NB4 (cell line): ENCODE measurements around the gene MYO1G.

ENCODE experiments used
- DNase-seq: peaks from one replicate; pipeline ENCODE4 v3.0.0; 2010; ENCODE audit warnings: low read depth
- H3K4me3 ChIP-seq: one replicate; pipeline ENCODE4 v1.5.1; 2011; ENCODE audit warnings: mild to moderate bottlenecking, low read depth, low read length, moderate library complexity
- MYC ChIP-seq: IDR thresholded peaks from 2 replicates; pipeline ENCODE4 v1.6.1; 2011; ENCODE audit warnings: low read depth, low read length
- POLR2A ChIP-seq: IDR thresholded peaks from 2 replicates; pipeline ENCODE4 v1.6.1; 2011; ENCODE audit warnings: mild to moderate bottlenecking; ENCODE audit not compliant: insufficient read length; ENCODE audit errors: extremely low read depth
- TF ChIP-seq, protein P1 (sequence below): IDR thresholded peaks from 2 replicates; pipeline ENCODE4 v1.6.1; 2011; ENCODE audit warnings: low read depth, low read length
- TF ChIP-seq, protein P2 (sequence below): IDR thresholded peaks from one replicate; pipeline ENCODE4 v1.5.1; 2012; ENCODE audit warnings: low read depth, low read length

MYO1G gene

DNA sequence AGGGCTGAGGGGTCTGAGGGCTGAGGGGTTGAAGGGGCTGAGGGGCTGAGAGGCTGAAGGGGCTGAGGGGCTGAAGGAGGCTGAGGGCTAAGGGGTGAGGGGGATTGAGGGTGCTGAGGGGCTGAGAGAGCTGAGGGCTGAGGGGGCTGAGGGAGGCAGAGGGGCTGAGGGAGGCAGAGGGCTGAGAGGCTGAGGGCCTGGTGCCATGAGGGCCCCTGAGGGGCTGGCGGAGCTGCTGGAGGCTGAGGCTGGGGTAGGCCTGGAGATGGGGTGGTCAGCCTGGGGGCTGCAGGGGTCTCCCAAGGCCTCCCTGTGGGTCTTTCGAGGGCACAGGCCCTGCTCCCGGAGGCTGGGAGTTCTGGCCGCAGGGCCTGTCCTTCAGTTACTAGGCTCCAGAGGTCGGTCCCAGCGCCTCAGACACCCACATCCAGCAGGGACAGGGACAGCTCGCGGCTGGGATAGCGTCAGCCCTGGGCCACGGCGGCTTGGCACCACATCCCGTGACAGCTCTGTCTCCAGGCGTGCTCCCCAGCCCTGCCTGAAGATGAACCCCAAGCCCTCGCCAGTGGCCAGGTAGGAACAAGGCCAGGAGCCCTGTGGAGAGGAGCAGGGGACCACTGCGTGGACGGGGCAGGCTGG, 16.9 kb downstream of the MYO1G start:
- TF ChIP-seq POLR2A, result peak; percentile 24
- TF ChIP-seq MYC, result no peak
- no peak overlapping the region for H3K4me3 ChIP-seq
- peak; percentile 33 for DNase-seq

DNA sequence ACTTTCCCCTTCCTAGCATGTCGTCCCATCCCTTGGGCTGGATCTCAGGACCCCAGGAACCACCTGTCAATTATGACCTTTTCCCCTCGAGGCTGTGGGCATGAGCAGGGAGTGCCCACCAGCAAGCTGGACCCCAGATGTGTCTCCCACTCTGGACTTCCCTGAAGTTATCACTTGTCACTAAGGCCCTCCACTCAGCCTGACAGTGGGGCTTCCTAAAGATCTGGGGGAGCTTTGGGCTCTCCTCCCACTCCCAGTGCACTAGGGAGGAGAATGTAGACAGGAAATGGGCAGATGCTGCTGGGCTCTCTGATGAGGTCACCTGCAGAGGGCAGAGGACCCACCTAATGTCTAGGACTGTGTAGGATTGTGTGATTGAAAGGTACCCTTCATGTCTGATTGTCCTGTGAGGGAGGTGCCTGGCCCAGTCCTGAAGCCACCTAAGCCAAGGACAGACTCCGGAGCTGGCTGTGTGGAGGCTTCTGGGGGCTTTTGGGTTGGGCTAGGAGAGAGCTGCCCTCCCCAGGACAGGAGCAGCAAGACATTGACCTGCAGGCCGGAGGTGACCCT, 18.7 kb downstream of the MYO1G start:
- no peak overlapping the region for H3K4me3 ChIP-seq
- TF ChIP-seq, protein P1, sequence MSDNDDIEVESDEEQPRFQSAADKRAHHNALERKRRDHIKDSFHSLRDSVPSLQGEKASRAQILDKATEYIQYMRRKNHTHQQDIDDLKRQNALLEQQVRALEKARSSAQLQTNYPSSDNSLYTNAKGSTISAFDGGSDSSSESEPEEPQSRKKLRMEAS, result no peak
- TF ChIP-seq MYC (no peak), POLR2A (no peak)
- TF ChIP-seq, protein P2, sequence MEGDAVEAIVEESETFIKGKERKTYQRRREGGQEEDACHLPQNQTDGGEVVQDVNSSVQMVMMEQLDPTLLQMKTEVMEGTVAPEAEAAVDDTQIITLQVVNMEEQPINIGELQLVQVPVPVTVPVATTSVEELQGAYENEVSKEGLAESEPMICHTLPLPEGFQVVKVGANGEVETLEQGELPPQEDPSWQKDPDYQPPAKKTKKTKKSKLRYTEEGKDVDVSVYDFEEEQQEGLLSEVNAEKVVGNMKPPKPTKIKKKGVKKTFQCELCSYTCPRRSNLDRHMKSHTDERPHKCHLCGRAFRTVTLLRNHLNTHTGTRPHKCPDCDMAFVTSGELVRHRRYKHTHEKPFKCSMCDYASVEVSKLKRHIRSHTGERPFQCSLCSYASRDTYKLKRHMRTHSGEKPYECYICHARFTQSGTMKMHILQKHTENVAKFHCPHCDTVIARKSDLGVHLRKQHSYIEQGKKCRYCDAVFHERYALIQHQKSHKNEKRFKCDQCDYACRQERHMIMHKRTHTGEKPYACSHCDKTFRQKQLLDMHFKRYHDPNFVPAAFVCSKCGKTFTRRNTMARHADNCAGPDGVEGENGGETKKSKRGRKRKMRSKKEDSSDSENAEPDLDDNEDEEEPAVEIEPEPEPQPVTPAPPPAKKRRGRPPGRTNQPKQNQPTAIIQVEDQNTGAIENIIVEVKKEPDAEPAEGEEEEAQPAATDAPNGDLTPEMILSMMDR, result no peak
- DNase-seq, result peak; percentile 36

DNA sequence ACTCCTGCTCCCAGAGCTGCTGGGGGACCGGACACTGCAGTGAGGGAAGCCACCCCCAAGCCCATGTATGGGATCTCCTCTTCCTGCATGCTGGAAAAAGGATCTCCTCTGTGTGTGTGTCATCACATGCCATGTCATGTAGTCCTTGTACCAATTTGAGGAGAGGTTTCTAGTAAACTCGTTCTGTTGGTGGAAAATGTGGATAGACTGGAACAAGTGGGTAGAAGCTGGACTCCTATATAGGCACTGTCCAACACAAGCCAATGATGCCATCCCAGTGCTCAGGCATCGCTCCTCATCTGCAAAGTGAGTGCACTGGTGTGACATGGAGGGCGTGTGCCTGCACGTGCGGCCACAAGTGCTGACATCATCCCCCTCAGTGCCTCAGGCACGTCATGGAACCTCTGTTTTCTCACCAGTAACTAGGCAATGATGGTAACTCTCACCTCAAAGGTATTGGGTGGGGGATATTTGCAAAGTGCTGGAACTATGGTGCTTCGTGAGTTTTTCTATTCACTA, 19.3 kb downstream of the MYO1G start:
- DNase-seq, result peak; percentile 60
- no peak overlapping the region for H3K4me3 ChIP-seq
- TF ChIP-seq, protein P1, result no peak; the same call in 1 of the 2 replicates
- peak; percentile 27 for TF ChIP-seq POLR2A

DNA sequence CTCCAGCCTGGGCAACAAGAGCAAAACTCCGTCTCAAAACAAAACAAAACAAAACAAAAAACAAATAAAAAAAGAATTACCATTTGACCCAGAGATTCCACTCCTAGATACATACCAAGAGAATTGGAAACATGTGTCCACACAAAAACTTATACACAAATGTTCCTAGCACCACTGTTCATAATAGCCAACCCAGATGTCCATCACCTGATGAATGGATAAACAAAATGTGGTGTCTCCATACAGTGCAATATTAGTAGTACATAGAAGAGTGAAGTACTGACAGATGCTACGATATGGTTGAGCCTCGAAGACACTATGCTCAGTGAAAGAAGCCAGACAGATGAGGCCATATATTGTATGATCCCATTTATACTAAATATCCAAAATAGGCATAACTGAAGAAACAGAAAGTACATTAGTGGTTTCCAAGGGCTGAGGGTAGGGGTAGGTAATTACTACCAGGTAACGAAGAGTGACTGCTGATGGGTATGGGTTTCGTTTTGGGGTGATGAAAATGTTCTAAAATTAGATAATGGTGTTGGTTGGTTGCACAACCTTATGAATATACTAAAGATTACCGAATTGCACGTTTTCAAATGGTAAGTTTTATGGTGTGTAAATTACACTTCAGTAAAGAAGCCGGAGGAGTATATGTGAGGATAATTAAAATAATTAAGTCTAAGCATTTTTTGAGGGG, 20.0 kb downstream of the MYO1G start:
- TF ChIP-seq, protein P2, result no peak
- no peak for TF ChIP-seq MYC
- TF ChIP-seq, protein P1, result no peak
- TF ChIP-seq POLR2A, result no peak
- DNase-seq, result peak; percentile 30
- no peak overlapping the region for H3K4me3 ChIP-seq

DNA sequence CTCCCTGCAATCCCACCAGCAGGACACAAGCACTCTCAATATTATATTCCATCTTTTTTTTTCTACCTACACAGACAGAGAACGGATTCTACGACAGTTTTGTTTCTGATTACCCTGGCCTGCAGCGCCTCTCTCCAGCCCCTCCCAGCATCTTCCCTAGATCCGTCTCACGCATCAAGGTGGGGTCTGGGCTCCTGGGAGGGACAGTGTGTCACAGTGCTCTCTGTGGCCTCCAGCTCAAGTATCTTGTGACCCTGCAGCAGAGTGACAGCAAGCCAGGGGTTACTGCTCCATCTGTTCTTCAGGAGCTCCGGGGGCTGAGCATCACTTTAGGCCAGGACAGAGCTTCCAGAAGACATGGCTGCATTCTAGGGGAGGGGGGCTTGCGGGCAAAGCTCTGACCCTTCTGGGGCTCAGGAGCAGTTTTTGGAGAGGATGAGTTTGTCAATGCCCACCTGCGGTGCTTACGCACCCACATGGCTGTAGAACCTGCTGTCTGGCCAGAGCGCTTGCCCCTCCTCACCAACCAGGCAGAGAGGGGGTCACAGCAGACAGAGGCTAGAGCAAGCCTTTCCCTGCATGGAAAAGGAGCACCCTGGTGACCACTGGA, 22.6 kb downstream of the MYO1G start:
- peak; percentile 16 for DNase-seq
- no peak overlapping the region for H3K4me3 ChIP-seq
- TF ChIP-seq, protein P2, result no peak
- TF ChIP-seq, protein P1, result no peak
- TF ChIP-seq MYC, result no peak
- no peak for TF ChIP-seq POLR2A

DNA sequence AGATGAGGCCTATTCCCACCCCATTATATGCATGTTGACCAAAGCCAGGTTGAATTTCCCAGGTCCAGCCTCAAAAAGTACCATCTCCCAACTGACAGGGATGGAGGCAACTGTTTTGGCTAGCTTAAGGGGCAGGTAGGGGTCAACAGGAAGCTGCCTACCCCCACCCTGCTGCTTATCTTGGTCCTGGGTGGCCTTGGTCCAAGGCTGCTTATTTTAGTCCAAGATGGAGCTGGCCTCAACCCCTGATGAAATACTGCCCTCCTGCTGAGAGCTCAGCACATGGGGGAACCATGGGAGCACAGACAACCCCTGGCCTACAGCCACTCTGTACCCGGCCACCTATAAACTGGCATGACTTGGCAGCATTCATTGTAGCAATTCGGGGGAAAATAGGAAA, 23.1 kb downstream of the MYO1G start:
- peak; percentile 65 for DNase-seq
- TF ChIP-seq, protein P1, result peak; percentile 58
- TF ChIP-seq, protein P2, result no peak
- TF ChIP-seq MYC (0 out of 2 replicates have a peak, but pooled peaks have one; percentile 42), POLR2A (no peak)
- H3K4me3 ChIP-seq, result no peak overlapping the region
